WTC11 (cell line): ENCODE measurements around the gene ACRBP. TPM values are rescaled to one million over a fixed set of nuclear protein-coding genes. Genes with fewer than 3 reads are reported as not detected.
A peak's percentile ranks its signal among the peaks of the same experiment; 100 is the strongest.

Experiments
- ATAC-seq: fragments of 200-7000 bp; cut with Tn5 transposase; 2 replicates; pipeline ENCODE4 v1.10.0; 2021; ENCODE audit warnings: mild to moderate bottlenecking, moderate library complexity
- CTCF ChIA-PET: fragments of 300-600 bp; sonication (Branson Sonifier 250); formaldehyde crosslinking; loops from one replicate; lab custom pipeline; 2021; ENCODE audit warnings: antibody characterized with exemption; lab: Charles Lee
- POLR2A ChIA-PET: fragments of 350-600 bp; sonication (Branson Sonifier 250); formaldehyde crosslinking; loops from one replicate; lab custom pipeline; 2021; ENCODE audit warnings: antibody characterized with exemption; lab: Charles Lee
- DNase-seq: peaks from one replicate; pipeline ENCODE4 v3.0.0; 2021; ENCODE audit warnings: low spot score
- H3K27ac Mint-ChIP-seq: 2 replicates; pipeline ENCODE4 v1.8.0; 2021; ENCODE audit warnings: mixed read lengths
- H3K27me3 Mint-ChIP-seq: 2 replicates; pipeline ENCODE4 v1.8.0; 2021; ENCODE audit warnings: low read depth, mild to moderate bottlenecking, moderate library complexity, mixed read lengths
- H3K36me3 Mint-ChIP-seq: 2 replicates; pipeline ENCODE4 v1.8.0; 2021; ENCODE audit warnings: mixed read lengths
- H3K4me1 Mint-ChIP-seq: 2 replicates; pipeline ENCODE4 v1.8.0; 2022; ENCODE audit warnings: mixed read lengths
- H3K4me3 Mint-ChIP-seq: 2 replicates; pipeline ENCODE4 v1.8.0; 2021; ENCODE audit warnings: mild to moderate bottlenecking, moderate library complexity, mixed read lengths
- H3K9me3 Mint-ChIP-seq: 2 replicates; pipeline ENCODE4 v1.8.0; 2021; ENCODE audit warnings: mixed read lengths
- CREM ChIP-seq: sonication (generic); formaldehyde crosslinking; IDR thresholded peaks from 2 replicates; pipeline ENCODE4 v1.8.1; 2022; ENCODE audit warnings: mild to moderate bottlenecking, missing genetic modification reagents, moderate library complexity
- ESRRA ChIP-seq: sonication (generic); formaldehyde crosslinking; IDR thresholded peaks from 2 replicates; pipeline ENCODE4 v1.8.1; 2022; ENCODE audit warnings: mild to moderate bottlenecking, missing genetic modification reagents, borderline replicate concordance
- FOXJ3 ChIP-seq: sonication (generic); formaldehyde crosslinking; IDR thresholded peaks from 2 replicates; pipeline ENCODE4 v1.9.0; 2021; ENCODE audit warnings: missing genetic modification reagents, mild to moderate bottlenecking, borderline replicate concordance
- FOXK1 ChIP-seq: sonication (generic); formaldehyde crosslinking; IDR thresholded peaks from 2 replicates; pipeline ENCODE4 v1.8.0; 2022; ENCODE audit warnings: mild to moderate bottlenecking, moderate library complexity, missing genetic modification reagents
- GRHL2 ChIP-seq: fragments of 250-450 bp; sonication (Bioruptor Pico); IDR thresholded peaks from 2 replicates; pipeline ENCODE4 v1.8.0; 2022; ENCODE audit warnings: mild to moderate bottlenecking, moderate library complexity; ENCODE audit not compliant: insufficient replicate concordance, severe bottlenecking
- KAT7 ChIP-seq: sonication (generic); formaldehyde crosslinking; IDR thresholded peaks from 2 replicates; pipeline ENCODE4 v1.8.1; 2023; ENCODE audit warnings: missing genetic modification reagents, mild to moderate bottlenecking, borderline replicate concordance
- MLX ChIP-seq: sonication (generic); formaldehyde crosslinking; IDR thresholded peaks from 2 replicates; pipeline ENCODE4 v1.8.1; 2023; ENCODE audit warnings: mild to moderate bottlenecking, missing genetic modification reagents, moderate library complexity
- NFATC4 ChIP-seq: fragments of 250-450 bp; sonication (Bioruptor Pico); IDR thresholded peaks from 2 replicates; pipeline ENCODE4 v1.9.0; 2021; ENCODE audit warnings: mild to moderate bottlenecking
- SMAD3 ChIP-seq: sonication (generic); formaldehyde crosslinking; IDR thresholded peaks from 2 replicates; pipeline ENCODE4 v1.8.0; 2022; ENCODE audit warnings: missing genetic modification reagents, mild to moderate bottlenecking, borderline replicate concordance
- SMAD4 ChIP-seq: sonication (generic); formaldehyde crosslinking; IDR thresholded peaks from 2 replicates; pipeline ENCODE4 v1.8.0; 2022; ENCODE audit warnings: mild to moderate bottlenecking, missing genetic modification reagents
- TEAD4 ChIP-seq: sonication (generic); formaldehyde crosslinking; IDR thresholded peaks from 2 replicates; pipeline ENCODE4 v1.8.0; 2022; ENCODE audit warnings: mild to moderate bottlenecking, missing genetic modification reagents
- USF2 ChIP-seq: sonication (generic); formaldehyde crosslinking; IDR thresholded peaks from 2 replicates; pipeline ENCODE4 v1.8.1; 2023; ENCODE audit warnings: mild to moderate bottlenecking, missing genetic modification reagents, moderate library complexity
- ZBTB43 ChIP-seq: sonication (generic); formaldehyde crosslinking; IDR thresholded peaks from 2 replicates; pipeline ENCODE4 v1.8.1; 2023; ENCODE audit warnings: mild to moderate bottlenecking, missing genetic modification reagents
- ZNF121 ChIP-seq: sonication (generic); formaldehyde crosslinking; IDR thresholded peaks from 2 replicates; pipeline ENCODE4 v1.8.0; 2023; ENCODE audit warnings: missing genetic modification reagents
- total RNA-seq: library from RNA; stranded (reverse); gene quantifications from 3 replicates; pipeline ENCODE4 v1.2.3, GENCODE V29; 2021
- TF ChIP-seq, protein P1 (sequence below): sonication (generic); formaldehyde crosslinking; conservative IDR thresholded peaks from 2 replicates; pipeline ENCODE4 v1.8.1; 2022; ENCODE audit warnings: mild to moderate bottlenecking, missing genetic modification reagents
- TF ChIP-seq, protein P2 (sequence below): sonication (generic); formaldehyde crosslinking; IDR thresholded peaks from 2 replicates; pipeline ENCODE4 v1.8.1; 2023; ENCODE audit warnings: mild to moderate bottlenecking, missing genetic modification reagents, borderline replicate concordance

The ACRBP gene
- total RNA-seq, 1 experiment from 2014 or later = 2.1 TPM

DNA sequence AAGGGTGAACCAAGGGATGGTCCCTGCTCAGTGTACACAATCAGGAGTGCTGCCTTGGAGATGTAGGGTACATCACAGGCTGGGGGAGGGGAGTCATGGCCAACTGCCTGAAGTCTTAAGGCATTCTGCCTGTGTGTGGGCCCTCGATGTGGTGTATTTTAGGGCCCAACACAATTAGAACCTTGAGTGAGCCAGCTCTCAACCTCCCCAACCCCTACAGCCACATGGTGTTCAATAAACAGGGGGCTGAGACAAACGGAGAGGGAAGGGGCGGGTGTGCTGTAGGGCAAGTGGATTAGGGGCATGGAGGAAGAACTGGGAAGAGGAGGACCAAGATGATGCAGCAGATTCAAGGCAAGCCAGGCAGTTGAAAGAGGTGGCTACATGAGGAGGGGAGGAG, 31.4 kb downstream of the ACRBP start:
- no peak for ATAC-seq
- H3K4me3 Mint-ChIP-seq = no peak overlapping the region
- H3K27me3 Mint-ChIP-seq = peaks cover 25% of the 10 kb centered on the region
- TF ChIP-seq FOXJ3 (CRISPR knock-in tag) = no peak
- no peak for TF ChIP-seq MLX
- H3K4me1 Mint-ChIP-seq = peaks cover 38% of the 10 kb centered on the region
- ChIA-PET CTCF (interaction anchor here (0.9 to 2.0 kb wide), 2 partner anchors 14 to 69 kb away, joined by 3 to 10 read pairs; no protein-coding TSS in a partner anchor), POLR2A (interaction anchor here (1.3 kb wide), 1 partner anchor 10 kb away, joined by 3 read pairs; no protein-coding TSS in a partner anchor)
- H3K36me3 Mint-ChIP-seq = no peaks in the 10 kb centered on the region
- no peak overlapping the region for H3K27ac Mint-ChIP-seq
- DNase-seq = no peak
- H3K9me3 Mint-ChIP-seq = no peaks in the 10 kb centered on the region

DNA sequence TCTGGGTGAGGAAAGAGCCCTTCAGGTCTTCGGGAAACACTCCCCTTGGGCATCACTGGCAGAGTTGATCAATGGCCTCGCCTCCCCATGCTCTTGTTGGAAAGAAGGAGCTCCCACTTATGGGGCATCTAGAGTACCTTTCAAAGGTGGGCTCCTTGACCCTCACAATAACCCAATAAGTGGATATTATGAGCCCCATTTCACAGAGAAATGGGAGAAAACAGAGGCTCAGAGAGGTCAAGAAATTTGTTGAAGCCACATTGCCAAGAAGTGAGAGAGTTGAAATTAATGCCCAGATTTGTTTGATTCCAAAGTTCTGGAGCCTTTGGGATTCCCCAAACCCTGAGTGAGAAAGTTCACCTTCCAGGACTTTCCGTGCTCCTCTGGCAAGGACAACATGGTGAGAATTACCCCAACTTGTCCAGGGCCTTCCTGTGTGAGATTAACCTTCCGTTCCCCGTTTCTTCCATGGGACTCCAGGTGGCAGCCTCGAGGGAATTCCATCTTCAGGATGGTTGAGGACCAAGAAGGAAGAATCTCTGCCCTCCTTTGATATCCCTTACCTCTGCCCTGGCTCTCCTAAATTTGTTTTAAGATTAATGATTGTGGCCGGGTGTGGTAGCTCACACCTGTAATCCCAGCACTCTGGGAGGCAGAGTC, 32.6 kb downstream of the ACRBP start:
- Mint-ChIP-seq H3K9me3 (no peaks in the 10 kb centered on the region), H3K36me3 (no peaks in the 10 kb centered on the region), H3K4me1 (peaks cover 37% of the 10 kb centered on the region), H3K27me3 (peaks cover 14% of the 10 kb centered on the region), H3K4me3 (peak overlapping the region; percentile 49), H3K27ac (peak overlapping the region; percentile 73)
- TF ChIP-seq CREM (no peak), SMAD4 (no peak), SMAD3 (no peak), ESRRA (CRISPR knock-in tag) (no peak), ZBTB43 (CRISPR knock-in tag) (no peak), ZNF121 (no peak), FOXK1 (CRISPR knock-in tag) (no peak), KAT7 (CRISPR knock-in tag) (no peak), GRHL2 (CRISPR knock-in tag) (no peak), USF2 (CRISPR knock-in tag) (no peak), TEAD4 (CRISPR knock-in tag) (no peak), NFATC4 (CRISPR knock-in tag) (no peak)
- TF ChIP-seq, protein P1, sequence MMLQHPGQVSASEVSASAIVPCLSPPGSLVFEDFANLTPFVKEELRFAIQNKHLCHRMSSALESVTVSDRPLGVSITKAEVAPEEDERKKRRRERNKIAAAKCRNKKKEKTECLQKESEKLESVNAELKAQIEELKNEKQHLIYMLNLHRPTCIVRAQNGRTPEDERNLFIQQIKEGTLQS (CRISPR knock-in tag) = no peak
- TF ChIP-seq, protein P2, sequence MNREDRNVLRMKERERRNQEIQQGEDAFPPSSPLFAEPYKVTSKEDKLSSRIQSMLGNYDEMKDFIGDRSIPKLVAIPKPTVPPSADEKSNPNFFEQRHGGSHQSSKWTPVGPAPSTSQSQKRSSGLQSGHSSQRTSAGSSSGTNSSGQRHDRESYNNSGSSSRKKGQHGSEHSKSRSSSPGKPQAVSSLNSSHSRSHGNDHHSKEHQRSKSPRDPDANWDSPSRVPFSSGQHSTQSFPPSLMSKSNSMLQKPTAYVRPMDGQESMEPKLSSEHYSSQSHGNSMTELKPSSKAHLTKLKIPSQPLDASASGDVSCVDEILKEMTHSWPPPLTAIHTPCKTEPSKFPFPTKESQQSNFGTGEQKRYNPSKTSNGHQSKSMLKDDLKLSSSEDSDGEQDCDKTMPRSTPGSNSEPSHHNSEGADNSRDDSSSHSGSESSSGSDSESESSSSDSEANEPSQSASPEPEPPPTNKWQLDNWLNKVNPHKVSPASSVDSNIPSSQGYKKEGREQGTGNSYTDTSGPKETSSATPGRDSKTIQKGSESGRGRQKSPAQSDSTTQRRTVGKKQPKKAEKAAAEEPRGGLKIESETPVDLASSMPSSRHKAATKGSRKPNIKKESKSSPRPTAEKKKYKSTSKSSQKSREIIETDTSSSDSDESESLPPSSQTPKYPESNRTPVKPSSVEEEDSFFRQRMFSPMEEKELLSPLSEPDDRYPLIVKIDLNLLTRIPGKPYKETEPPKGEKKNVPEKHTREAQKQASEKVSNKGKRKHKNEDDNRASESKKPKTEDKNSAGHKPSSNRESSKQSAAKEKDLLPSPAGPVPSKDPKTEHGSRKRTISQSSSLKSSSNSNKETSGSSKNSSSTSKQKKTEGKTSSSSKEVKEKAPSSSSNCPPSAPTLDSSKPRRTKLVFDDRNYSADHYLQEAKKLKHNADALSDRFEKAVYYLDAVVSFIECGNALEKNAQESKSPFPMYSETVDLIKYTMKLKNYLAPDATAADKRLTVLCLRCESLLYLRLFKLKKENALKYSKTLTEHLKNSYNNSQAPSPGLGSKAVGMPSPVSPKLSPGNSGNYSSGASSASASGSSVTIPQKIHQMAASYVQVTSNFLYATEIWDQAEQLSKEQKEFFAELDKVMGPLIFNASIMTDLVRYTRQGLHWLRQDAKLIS = no peak
- POLR2A ChIA-PET = interaction anchor here (0.8 to 2.9 kb wide), 2 partner anchors 75 to 80 kb away, joined by 5 to 25 read pairs; partner anchors contain the start of genes GAPDH and ZNF384
- no peak for ATAC-seq
- CTCF ChIA-PET = interaction anchor here (0.7 to 3.0 kb wide), 17 partner anchors 10 to 311 kb away, joined by 3 to 23 read pairs (median 4); partner anchors contain the start of genes ACRBP, GAPDH, LPAR5 and MLF2
- no peak for DNase-seq
